ENCODE measurements around the gene CENPA. TPM values are rescaled to one million over a fixed set of nuclear protein-coding genes. Genes with fewer than 3 reads are reported as not detected.
"Not testable (repeated sequence)": the region's sequence is repeated elsewhere in the genome, so short reads cannot be mapped to it uniquely, and the experiment has no call there.

CENPA gene
- total RNA-seq, 1 donor from 2014 or later: 16.6 TPM

DNA sequence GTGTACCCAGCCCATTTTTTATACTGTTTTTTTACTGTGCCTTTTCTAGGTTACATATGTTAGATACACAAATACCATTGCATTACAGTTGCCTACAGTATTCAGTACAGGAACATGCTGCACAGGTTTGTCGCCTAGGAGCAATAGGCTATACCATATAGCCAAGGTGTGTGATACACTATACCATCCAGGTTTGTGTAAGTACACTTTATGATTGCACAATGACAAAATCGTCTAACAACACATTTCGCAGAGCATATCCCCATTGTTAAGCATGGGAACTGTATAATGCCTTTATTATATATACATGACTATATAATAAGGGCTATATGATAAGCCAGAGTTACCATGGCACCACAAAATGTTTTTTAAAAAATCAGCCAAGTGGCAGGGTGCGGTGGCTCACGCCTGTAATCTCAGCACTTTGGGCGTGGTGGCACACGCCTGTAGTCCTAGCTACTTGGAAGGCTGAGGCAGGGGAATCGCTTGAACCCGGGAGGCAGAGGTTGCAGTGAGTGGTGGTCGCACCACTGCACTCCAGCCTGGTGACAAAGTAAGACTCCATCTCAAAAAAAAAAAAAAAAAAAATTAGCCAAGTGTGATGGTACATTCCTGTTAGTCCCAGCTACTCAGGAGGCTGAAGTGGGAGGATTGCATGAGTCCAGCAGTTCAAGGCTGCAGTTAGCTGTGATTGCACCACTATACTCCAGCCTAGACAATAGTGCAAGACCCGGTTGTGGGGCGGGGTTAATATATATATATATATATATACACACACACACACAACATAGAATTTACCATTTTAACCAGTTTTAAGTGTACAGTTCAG, 2.8 kb upstream of the CENPA start:
- Mint-ChIP-seq H3K27me3 (ENCODE audit: insufficient read depth) (no peaks in the 10 kb centered on the region), H3K27ac (no peak overlapping the region), H3K4me3 (no peak overlapping the region), H3K4me1 (ENCODE audit: low read depth) (peaks cover 13% of the 10 kb centered on the region), H3K9me3 (no peaks in the 10 kb centered on the region), H3K36me3 (ENCODE audit: low read depth) (peaks cover 23% of the 10 kb centered on the region)
- intact Hi-C loops (cut with micrococcal nuclease): loop anchor here (10.0 kb wide), 1 partner anchor 538 kb away; the partner anchor contains the start of genes HADHA and HADHB
- DNase-seq (ENCODE audit: low spot score): no peak

DNA sequence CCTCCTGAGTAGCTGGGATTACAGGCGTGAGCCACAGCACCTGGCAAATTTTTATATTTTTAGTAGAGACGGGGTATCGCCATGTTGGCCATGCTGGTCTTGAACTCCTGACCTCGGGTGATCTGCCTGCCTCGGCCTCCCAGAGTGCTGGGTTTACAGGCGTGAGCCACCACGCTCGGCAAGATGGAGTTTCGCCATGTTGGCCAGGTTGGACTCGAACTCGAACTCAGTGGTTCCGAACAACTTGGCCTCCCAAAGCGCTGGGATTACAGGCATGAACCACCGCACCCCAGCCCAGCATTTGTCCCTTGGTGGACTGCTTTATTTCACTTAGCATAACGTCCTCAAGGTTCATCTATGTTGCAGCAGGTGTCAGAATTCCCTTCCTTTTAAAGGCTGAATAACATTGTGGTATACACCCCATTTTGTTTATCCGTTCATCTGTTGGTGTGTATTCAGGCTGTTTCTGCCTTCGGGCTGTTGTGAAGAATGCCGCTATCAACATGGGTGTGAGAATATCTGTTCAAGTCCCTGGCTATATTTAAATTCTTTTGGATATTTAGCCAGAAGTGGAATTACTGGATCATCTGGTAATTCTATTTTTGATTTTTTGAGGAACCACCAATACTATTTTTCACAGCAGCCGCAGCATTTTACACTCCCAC, 1.2 kb upstream of the CENPA start:
- Mint-ChIP-seq H3K9me3 (peaks cover 3% of the 10 kb centered on the region), H3K4me1 (ENCODE audit: low read depth) (peaks cover 29% of the 10 kb centered on the region), H3K36me3 (ENCODE audit: low read depth) (peaks cover 30% of the 10 kb centered on the region), H3K27ac (peak overlapping the region; percentile 53), H3K4me3 (peak overlapping the region; percentile 82), H3K27me3 (ENCODE audit: insufficient read depth) (no peaks in the 10 kb centered on the region)
- intact Hi-C loops (cut with micrococcal nuclease): loop anchor here (1.0 to 10.0 kb wide), 8 partner anchors 20 to 540 kb away; partner anchors contain the start of genes ADGRF3, CAD, HADHA and HADHB
- no peak for DNase-seq (ENCODE audit: low spot score)

DNA sequence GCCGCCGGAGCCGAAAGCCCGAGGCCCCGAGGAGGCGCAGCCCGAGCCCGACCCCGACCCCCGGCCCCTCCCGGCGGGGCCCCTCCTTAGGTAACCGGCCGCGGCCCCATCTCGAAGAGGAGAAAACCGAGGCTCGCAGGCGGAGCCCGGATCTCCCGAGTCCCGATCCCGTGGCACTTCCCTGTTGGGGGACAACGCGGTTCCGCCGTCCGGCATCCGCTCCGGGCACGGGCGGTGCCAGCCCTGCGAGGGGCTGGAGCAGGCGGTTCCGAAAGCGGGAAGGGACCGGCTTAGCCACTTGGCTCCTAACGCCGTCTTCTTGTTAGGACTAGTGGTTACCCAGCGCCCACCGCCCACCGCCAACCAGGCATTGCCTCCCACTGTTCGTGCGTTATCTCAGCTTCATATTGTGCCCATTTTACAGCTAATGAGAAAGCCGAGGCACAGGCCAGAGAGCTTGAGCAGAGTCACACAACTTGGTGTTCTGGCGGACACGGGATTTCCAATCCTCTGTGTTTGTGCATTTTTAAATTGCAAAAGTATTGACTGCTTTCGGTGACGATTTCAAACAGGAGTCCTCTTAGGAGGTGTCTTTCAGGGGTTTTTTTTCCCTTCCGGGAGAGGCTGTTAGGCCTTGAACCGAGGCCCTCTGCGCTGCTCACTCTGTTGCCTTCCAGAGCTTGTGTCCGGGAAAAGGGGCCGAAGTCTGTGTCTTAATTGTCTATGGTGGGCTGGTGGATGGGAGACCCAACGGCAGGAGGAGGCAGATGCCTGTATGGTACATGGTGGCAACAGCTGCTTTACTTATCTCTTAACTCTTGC, 562 bp downstream of the CENPA start:
- no peaks in the 10 kb centered on the region for H3K27me3 Mint-ChIP-seq (ENCODE audit: insufficient read depth)
- peak overlapping the region; percentile 89 for H3K27ac Mint-ChIP-seq
- peaks cover 12% of the 10 kb centered on the region for H3K9me3 Mint-ChIP-seq
- intact Hi-C loops (cut with micrococcal nuclease): loop anchor here (2.0 to 10.0 kb wide), 5 partner anchors 14 to 542 kb away; partner anchors contain the start of genes ADGRF3, CAD, HADHA and HADHB
- H3K36me3 Mint-ChIP-seq (ENCODE audit: low read depth): peaks cover 32% of the 10 kb centered on the region
- H3K4me3 Mint-ChIP-seq: peak overlapping the region; percentile 96
- no peak for DNase-seq (ENCODE audit: low spot score)
- peaks cover 33% of the 10 kb centered on the region for H3K4me1 Mint-ChIP-seq (ENCODE audit: low read depth)

DNA sequence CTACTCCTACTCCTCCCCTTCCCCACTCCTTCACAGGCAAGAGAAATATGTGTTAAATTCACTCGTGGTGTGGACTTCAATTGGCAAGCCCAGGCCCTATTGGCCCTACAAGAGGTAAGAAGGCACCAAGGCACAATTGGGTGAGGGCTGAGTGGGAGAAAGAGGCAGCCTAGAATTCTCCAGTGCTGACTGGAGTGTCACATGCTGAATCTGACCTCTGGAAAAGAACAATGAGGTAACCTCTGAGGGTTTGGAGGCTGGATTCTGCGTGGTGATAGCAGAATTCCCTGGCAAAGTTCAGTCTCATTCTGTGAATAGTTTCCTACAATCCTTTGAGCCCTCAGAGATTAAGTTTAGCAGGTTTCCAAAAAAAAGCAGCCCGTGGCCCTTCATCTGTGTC, 6.9 kb downstream of the CENPA start:
- Mint-ChIP-seq H3K9me3 (peaks cover 12% of the 10 kb centered on the region), H3K27ac (peak overlapping the region; percentile 56), H3K27me3 (ENCODE audit: insufficient read depth) (no peaks in the 10 kb centered on the region), H3K4me1 (ENCODE audit: low read depth) (peaks cover 24% of the 10 kb centered on the region), H3K36me3 (ENCODE audit: low read depth) (peaks cover 62% of the 10 kb centered on the region), H3K4me3 (no peak overlapping the region)
- no peak for DNase-seq (ENCODE audit: low spot score)
- intact Hi-C loops (cut with micrococcal nuclease): no loop called here

DNA sequence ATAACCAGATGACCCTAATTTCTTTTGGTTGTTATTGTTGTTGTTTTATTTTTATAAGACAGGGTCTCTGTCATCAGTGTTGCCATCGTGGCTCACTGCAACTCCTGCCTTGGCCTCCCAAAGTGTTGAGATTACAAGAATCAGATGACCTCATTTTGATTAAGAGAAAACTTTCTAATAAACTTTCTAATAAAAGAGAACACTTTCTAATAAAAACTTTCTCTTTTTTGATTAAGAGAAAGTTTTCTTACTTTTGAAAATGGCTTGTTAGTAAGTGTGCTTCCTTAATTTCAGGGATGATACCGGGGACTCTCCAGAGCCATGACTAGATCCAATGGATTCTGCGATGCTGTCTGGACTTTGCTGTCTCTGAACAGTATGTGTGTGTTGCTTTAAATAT, 7.7 kb downstream of the CENPA start:
- DNase-seq (ENCODE audit: low spot score): no peak
- Mint-ChIP-seq H3K27me3 (ENCODE audit: insufficient read depth) (no peaks in the 10 kb centered on the region), H3K4me1 (ENCODE audit: low read depth) (peaks cover 16% of the 10 kb centered on the region), H3K36me3 (ENCODE audit: low read depth) (peaks cover 55% of the 10 kb centered on the region), H3K4me3 (no peak overlapping the region), H3K27ac (peak overlapping the region; percentile 61), H3K9me3 (peaks cover 12% of the 10 kb centered on the region)
- intact Hi-C loops (cut with micrococcal nuclease): no loop called here

DNA sequence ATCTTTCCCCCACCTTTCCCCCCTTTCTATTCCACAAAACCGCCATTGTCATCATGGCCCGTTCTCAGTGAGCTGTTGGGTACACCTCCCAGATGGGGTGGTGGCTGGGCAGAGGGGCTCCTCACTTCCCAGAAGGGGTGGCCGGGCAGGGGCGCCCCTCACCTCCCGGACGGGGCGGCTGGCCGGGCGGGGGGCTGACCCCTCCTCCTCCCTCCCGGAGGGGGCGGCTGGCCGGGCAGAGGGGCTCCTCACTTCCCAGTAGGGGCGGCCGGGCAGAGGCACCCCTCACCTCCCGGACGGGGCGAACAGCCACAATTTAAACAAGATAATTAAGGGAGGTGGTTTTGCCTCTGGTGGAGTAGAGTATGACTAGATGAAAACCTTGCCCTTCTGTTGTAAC, 9.3 kb downstream of the CENPA start:
- H3K27me3 Mint-ChIP-seq (ENCODE audit: insufficient read depth); intact Hi-C loops (cut with micrococcal nuclease); H3K27ac Mint-ChIP-seq; DNase-seq (ENCODE audit: low spot score); H3K4me1 Mint-ChIP-seq (ENCODE audit: low read depth); H3K4me3 Mint-ChIP-seq; H3K9me3 Mint-ChIP-seq: not testable (repeated sequence)
- peaks cover 41% of the 10 kb centered on the region for H3K36me3 Mint-ChIP-seq (ENCODE audit: low read depth)

DNA sequence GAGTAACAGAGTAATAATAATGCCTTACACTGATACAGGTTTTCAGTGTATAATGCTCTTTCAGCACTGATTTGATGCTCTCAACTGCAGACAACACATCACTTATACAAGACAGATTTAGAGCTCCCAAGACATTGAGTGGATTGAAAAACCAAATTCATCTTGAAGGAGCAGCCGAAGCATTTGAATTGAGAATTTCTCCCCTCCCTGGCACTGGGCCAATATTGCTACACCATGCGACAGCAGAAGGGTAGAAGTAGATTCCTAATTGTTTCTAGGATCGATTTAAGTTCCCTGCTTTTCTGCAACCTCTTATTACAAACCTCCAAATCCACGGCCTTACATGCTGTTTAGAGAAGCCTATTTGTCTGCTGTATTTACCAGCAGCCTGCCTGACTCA, 15.5 kb downstream of the CENPA start:
- Mint-ChIP-seq H3K9me3 (no peaks in the 10 kb centered on the region), H3K27ac (no peak overlapping the region), H3K4me1 (ENCODE audit: low read depth) (no peaks in the 10 kb centered on the region), H3K27me3 (ENCODE audit: insufficient read depth) (no peaks in the 10 kb centered on the region), H3K36me3 (ENCODE audit: low read depth) (peaks cover 14% of the 10 kb centered on the region), H3K4me3 (no peak overlapping the region)
- intact Hi-C loops (cut with micrococcal nuclease): no loop called here
- DNase-seq (ENCODE audit: low spot score): no peak

DNA sequence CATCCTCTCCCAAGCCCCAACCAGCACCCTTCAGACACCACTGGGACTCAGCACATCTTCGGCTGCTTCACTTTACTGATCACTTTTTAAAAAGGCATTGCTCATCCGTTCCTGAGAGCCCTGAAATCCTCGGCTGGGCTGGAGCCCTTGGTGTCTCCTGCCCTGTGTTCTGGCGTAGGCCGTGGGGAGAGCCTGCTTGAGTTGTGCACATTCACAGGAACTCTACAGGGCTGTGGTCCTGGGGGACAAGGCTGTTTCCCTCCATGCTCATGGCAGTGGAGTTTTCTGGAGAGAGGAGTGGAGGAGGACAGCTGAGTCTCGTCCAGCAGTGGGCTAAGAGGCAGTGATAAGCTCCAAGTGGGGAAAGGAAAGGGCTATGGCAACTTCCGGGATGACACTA, 15.9 kb downstream of the CENPA start:
- DNase-seq (ENCODE audit: low spot score): no peak
- H3K27me3 Mint-ChIP-seq (ENCODE audit: insufficient read depth): no peaks in the 10 kb centered on the region
- H3K36me3 Mint-ChIP-seq (ENCODE audit: low read depth): peaks cover 13% of the 10 kb centered on the region
- H3K4me3 Mint-ChIP-seq: no peak overlapping the region
- no peak overlapping the region for H3K27ac Mint-ChIP-seq
- no peaks in the 10 kb centered on the region for H3K4me1 Mint-ChIP-seq (ENCODE audit: low read depth)
- intact Hi-C loops (cut with micrococcal nuclease): no loop called here
- no peaks in the 10 kb centered on the region for H3K9me3 Mint-ChIP-seq

DNA sequence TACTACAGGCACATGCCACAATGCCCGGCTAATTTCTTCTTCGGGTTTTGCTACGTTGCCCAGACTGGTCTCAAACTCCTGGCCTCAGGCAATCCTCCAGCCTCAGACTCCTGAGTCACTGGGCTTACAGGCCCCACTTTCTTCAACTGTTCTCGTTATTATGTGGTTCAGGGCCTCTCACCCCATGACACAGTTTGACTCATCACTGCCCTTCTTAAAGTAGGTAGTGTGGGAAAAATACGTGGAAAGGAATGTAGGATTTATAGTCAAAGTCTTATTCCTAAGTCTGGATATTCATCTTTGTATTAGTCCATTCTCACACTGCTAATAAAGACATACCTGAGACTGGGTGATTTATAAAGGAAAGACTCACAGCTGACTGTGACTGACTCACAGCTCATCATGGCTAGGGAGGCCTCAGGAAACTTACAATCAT, 19.4 kb downstream of the CENPA start:
- no peak overlapping the region for H3K4me3 Mint-ChIP-seq
- intact Hi-C loops (cut with micrococcal nuclease): no loop called here
- no peaks in the 10 kb centered on the region for H3K27me3 Mint-ChIP-seq (ENCODE audit: insufficient read depth)
- no peak for DNase-seq (ENCODE audit: low spot score)
- H3K4me1 Mint-ChIP-seq (ENCODE audit: low read depth): peaks cover 5% of the 10 kb centered on the region
- H3K27ac Mint-ChIP-seq: no peak overlapping the region
- H3K36me3 Mint-ChIP-seq (ENCODE audit: low read depth): peaks cover 7% of the 10 kb centered on the region
- no peaks in the 10 kb centered on the region for H3K9me3 Mint-ChIP-seq

DNA sequence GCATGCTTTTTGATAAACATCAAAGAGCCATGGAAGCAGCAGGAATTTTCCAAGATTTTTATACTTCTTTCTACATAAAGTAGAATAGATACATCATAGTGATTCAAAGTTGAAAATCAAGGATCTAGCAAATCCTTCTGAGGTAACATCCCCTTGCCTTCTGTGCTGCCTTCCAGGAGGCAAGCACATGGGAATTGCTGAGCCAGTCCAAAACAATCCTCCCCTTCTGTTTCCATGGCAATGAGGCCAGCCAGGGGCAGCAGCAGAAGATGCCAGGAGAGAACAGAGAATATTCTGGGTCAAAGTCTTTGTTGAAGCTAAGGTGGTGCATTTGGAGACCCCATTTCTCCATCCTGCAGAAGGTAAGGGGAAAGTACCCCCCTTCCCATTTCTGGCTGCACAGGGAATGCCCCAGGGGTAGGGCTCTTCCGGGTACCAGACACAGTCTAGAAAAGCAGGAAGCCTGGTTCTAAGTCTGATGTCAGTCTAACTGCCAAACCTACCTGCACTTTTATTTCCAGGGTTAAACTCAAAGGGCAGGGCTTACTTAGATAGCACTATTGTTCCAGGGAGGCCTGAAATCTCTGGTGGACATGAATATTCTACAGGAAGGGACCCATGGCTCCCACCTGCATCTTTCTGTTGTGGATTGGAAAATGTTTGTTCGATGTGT, 22.1 kb downstream of the CENPA start:
- Mint-ChIP-seq H3K27ac (no peak overlapping the region), H3K9me3 (no peaks in the 10 kb centered on the region), H3K4me1 (ENCODE audit: low read depth) (peaks cover 6% of the 10 kb centered on the region), H3K36me3 (ENCODE audit: low read depth) (no peaks in the 10 kb centered on the region), H3K4me3 (no peak overlapping the region), H3K27me3 (ENCODE audit: insufficient read depth) (no peaks in the 10 kb centered on the region)
- no peak for DNase-seq (ENCODE audit: low spot score)
- intact Hi-C loops (cut with micrococcal nuclease): no loop called here

DNA sequence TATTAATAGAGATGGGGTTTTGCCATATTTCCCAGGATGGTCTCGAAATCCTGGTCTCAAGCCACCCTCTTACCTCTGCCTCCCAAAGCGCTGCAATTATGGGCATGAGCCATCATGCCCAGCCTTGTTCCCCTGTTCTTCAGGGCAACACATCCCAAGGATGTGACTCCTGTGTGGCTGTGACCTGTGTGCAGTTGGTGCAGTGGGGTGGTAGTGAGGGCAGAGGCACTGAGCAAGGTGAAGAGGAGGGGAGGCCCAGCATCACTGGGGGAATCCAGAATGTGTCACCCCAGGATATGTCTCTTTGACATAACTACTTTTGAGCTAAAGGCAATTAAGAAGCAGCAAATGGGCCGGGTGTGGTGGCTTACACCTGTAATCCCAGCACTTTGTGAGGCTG, 23.4 kb downstream of the CENPA start:
- DNase-seq (ENCODE audit: low spot score): no peak
- Mint-ChIP-seq H3K36me3 (ENCODE audit: low read depth) (no peaks in the 10 kb centered on the region), H3K27ac (no peak overlapping the region), H3K27me3 (ENCODE audit: insufficient read depth) (no peaks in the 10 kb centered on the region), H3K4me3 (no peak overlapping the region), H3K4me1 (ENCODE audit: low read depth) (peaks cover 6% of the 10 kb centered on the region), H3K9me3 (no peaks in the 10 kb centered on the region)
- intact Hi-C loops (cut with micrococcal nuclease): no loop called here

DNA sequence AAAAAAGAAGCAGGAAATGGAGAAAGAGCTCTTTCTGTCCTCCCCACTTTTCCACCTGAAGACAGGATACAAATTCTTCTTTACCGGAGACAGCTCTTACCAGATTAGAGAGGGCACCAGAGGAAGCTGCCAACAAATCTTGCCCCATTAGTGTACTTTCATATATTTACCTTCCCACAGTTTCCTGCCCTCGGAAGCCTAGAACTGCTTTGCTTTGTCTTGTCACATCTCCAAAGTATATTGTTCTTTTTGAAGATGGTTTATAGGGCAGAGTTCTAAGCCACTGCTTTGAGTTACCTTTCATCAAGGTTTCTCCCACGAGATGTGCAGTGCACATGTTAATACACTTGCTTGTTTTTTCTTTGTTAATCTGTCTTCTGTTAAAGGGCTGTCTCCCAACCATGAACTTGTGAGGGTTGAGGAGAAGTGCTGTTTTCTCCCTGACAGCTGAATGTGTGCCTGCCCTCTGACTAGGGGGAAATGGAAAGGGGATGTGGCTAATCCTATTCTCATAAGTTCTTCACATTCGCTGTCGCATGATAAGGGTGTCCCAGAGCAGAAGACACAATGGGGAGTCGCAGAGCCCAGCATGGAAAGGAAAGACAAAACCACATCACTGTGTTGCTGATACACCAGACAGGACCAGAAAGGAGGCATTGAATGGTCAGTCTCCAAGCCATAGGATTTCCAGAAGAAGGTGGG, 24.2 kb downstream of the CENPA start:
- Mint-ChIP-seq H3K9me3 (no peaks in the 10 kb centered on the region), H3K27ac (no peak overlapping the region), H3K4me1 (ENCODE audit: low read depth) (peaks cover 6% of the 10 kb centered on the region), H3K27me3 (ENCODE audit: insufficient read depth) (no peaks in the 10 kb centered on the region), H3K4me3 (no peak overlapping the region), H3K36me3 (ENCODE audit: low read depth) (no peaks in the 10 kb centered on the region)
- no peak for DNase-seq (ENCODE audit: low spot score)
- intact Hi-C loops (cut with micrococcal nuclease): no loop called here
